VCaP (cell line): Measurements from ENCODE around the gene GREB1.

Source experiments
- H3K27ac ChIP-seq: fragments of 450-650 bp; 2 replicates; pipeline ENCODE4 v1.5.1; 2017
- CTCF ChIP-seq: fragments of 450-650 bp; conservative IDR thresholded peaks from 2 replicates; pipeline ENCODE4 v1.5.1; 2017; ENCODE audit warnings: mild to moderate bottlenecking, moderate library complexity

The GREB1 gene

GRCh38 chr2:11672407-11672806 lies 138.6 kb downstream of the GREB1 start:
- TF ChIP-seq CTCF = no peak
- H3K27ac ChIP-seq = no peak overlapping the region

GRCh38 chr2:11674983-11675382 lies 141.1 kb downstream of the GREB1 start:
- peak overlapping the region; percentile 63; the same call in 1 of the 2 replicates for H3K27ac ChIP-seq
- TF ChIP-seq CTCF = no peak

GRCh38 chr2:11675423-11676112 lies 141.7 kb downstream of the GREB1 start:
- H3K27ac ChIP-seq = peak overlapping the region; percentile 63
- no peak for TF ChIP-seq CTCF

- TF ChIP-seq CTCF = peak; percentile 45
- H3K27ac ChIP-seq = peak overlapping the region; percentile 63
Measured at GRCh38 chr2:11676640-11677039, 142.8 kb downstream of the GREB1 start.

- no peak for TF ChIP-seq CTCF
- peak overlapping the region; percentile 63; the same call in 1 of the 2 replicates for H3K27ac ChIP-seq
Measured at GRCh38 chr2:11677136-11678055, 143.6 kb downstream of the GREB1 start.

GRCh38 chr2:11678306-11678960 lies 144.6 kb downstream of the GREB1 start:
- no peak for TF ChIP-seq CTCF

GRCh38 chr2:11679016-11679415 lies 145.2 kb downstream of the GREB1 start:
- TF ChIP-seq CTCF = no peak
- H3K27ac ChIP-seq = no peak overlapping the region

More at GRCh38 chr2:11678306-11678960, 144.6 kb downstream of the GREB1 start:
- no peak overlapping the region for H3K27ac ChIP-seq
